Liver (tissue), 3 donors: ENCODE data around the gene MED26.
"Not testable (repeated sequence)": the region's sequence is repeated elsewhere in the genome, so short reads cannot be mapped to it uniquely, and the experiment has no call there.

ENCODE experiments used
- EGR1 ChIP-seq, 2 donors: IDR thresholded peaks; 2 replicates each; pipeline ENCODE4 v1.6.1; 2016 to 2018; ENCODE audit warnings: antibody characterized with exemption in 2 of 2, low read depth in 2 of 2
- FOXA1 ChIP-seq: IDR thresholded peaks from 2 replicates; pipeline ENCODE4 v1.6.1; 2016; ENCODE audit warnings: antibody characterized with exemption
- JUND ChIP-seq, 2 donors: IDR thresholded peaks; 2 replicates each; pipeline ENCODE4 v1.6.1; 2016; ENCODE audit warnings: antibody characterized with exemption in 2 of 2
- RAD21 ChIP-seq, 2 donors: IDR thresholded peaks; 2 replicates each; pipeline ENCODE4 v1.6.1; 2016; ENCODE audit warnings: antibody characterized with exemption in 2 of 2, mild to moderate bottlenecking in 2 of 2
- RXRA ChIP-seq, 2 donors: IDR thresholded peaks; 2 replicates each; pipeline ENCODE4 v1.6.1; 2017 to 2018; ENCODE audit warnings: antibody characterized with exemption in 2 of 2, mild to moderate bottlenecking in 1 of 2
- SP1 ChIP-seq: IDR thresholded peaks from 2 replicates; pipeline ENCODE4 v1.6.1; 2018; ENCODE audit warnings: antibody characterized with exemption, mild to moderate bottlenecking
- TAF1 ChIP-seq: conservative IDR thresholded peaks from 2 replicates; pipeline ENCODE4 v1.6.1; 2016; ENCODE audit warnings: antibody characterized with exemption, mild to moderate bottlenecking
- YY1 ChIP-seq: IDR thresholded peaks from 2 replicates; pipeline ENCODE4 v1.6.1; 2016; ENCODE audit warnings: antibody characterized with exemption, mild to moderate bottlenecking
- TF ChIP-seq, protein P1 (sequence below): fragments of 150-350 bp; IDR thresholded peaks from 2 replicates; pipeline ENCODE4 v1.5.1; 2017; ENCODE audit warnings: improper control_type of control experiment, low read depth, low read length; ENCODE audit not compliant: missing input control
- TF ChIP-seq, protein P2 (sequence below): IDR thresholded peaks from 2 replicates; pipeline ENCODE4 v1.6.1; 2016; ENCODE audit warnings: antibody characterized with exemption, mild to moderate bottlenecking
- TF ChIP-seq, protein P3 (sequence below): IDR thresholded peaks from 2 replicates; pipeline ENCODE4 v1.6.1; 2016; ENCODE audit warnings: antibody characterized with exemption
- TF ChIP-seq, protein P4 (sequence below): IDR thresholded peaks from 2 replicates; pipeline ENCODE4 v1.6.1; 2016; ENCODE audit warnings: antibody characterized with exemption
- TF ChIP-seq, protein P5 (sequence below): IDR thresholded peaks from 2 replicates; pipeline ENCODE4 v1.6.1; 2016; ENCODE audit warnings: antibody characterized with exemption
- donor health status: healthy.
- donor health status: healthy.

DNA sequence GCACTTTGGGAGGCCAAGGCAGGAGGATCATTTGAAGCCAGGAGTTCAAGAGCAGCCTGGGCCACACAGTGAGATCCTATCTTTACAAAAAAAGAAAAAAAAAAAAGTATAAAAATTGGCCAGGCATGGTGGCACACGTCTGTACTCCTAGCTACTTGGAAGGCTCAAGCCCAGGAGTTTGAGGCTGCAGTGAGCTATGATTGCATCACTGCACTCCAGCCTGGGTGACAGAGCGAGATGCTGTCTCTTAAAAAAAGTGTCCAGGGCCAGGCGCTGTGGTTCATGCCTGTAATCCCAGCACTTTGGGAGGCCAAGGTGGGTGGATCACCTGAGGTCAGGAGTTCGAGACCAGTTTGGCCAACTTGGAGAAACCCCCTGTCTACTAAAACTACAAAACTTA is 45.8 kb upstream of the MED26 start:
- TF ChIP-seq, protein P1, sequence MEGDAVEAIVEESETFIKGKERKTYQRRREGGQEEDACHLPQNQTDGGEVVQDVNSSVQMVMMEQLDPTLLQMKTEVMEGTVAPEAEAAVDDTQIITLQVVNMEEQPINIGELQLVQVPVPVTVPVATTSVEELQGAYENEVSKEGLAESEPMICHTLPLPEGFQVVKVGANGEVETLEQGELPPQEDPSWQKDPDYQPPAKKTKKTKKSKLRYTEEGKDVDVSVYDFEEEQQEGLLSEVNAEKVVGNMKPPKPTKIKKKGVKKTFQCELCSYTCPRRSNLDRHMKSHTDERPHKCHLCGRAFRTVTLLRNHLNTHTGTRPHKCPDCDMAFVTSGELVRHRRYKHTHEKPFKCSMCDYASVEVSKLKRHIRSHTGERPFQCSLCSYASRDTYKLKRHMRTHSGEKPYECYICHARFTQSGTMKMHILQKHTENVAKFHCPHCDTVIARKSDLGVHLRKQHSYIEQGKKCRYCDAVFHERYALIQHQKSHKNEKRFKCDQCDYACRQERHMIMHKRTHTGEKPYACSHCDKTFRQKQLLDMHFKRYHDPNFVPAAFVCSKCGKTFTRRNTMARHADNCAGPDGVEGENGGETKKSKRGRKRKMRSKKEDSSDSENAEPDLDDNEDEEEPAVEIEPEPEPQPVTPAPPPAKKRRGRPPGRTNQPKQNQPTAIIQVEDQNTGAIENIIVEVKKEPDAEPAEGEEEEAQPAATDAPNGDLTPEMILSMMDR: not testable (repeated sequence)
- TF ChIP-seq, protein P2, sequence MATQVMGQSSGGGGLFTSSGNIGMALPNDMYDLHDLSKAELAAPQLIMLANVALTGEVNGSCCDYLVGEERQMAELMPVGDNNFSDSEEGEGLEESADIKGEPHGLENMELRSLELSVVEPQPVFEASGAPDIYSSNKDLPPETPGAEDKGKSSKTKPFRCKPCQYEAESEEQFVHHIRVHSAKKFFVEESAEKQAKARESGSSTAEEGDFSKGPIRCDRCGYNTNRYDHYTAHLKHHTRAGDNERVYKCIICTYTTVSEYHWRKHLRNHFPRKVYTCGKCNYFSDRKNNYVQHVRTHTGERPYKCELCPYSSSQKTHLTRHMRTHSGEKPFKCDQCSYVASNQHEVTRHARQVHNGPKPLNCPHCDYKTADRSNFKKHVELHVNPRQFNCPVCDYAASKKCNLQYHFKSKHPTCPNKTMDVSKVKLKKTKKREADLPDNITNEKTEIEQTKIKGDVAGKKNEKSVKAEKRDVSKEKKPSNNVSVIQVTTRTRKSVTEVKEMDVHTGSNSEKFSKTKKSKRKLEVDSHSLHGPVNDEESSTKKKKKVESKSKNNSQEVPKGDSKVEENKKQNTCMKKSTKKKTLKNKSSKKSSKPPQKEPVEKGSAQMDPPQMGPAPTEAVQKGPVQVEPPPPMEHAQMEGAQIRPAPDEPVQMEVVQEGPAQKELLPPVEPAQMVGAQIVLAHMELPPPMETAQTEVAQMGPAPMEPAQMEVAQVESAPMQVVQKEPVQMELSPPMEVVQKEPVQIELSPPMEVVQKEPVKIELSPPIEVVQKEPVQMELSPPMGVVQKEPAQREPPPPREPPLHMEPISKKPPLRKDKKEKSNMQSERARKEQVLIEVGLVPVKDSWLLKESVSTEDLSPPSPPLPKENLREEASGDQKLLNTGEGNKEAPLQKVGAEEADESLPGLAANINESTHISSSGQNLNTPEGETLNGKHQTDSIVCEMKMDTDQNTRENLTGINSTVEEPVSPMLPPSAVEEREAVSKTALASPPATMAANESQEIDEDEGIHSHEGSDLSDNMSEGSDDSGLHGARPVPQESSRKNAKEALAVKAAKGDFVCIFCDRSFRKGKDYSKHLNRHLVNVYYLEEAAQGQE: not testable (repeated sequence)
- not testable (repeated sequence) for TF ChIP-seq YY1; JUND (IDR thresholded peaks at IDR 0.05); SP1; TAF1; FOXA1; RXRA (IDR thresholded peaks at IDR 0.05); RAD21 (IDR thresholded peaks at IDR 0.05); EGR1 (IDR thresholded peaks at IDR 0.05; ENCODE audit: low read depth in 2 of 2)
- TF ChIP-seq, protein P3, sequence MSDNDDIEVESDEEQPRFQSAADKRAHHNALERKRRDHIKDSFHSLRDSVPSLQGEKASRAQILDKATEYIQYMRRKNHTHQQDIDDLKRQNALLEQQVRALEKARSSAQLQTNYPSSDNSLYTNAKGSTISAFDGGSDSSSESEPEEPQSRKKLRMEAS: not testable (repeated sequence)
- TF ChIP-seq, protein P4, sequence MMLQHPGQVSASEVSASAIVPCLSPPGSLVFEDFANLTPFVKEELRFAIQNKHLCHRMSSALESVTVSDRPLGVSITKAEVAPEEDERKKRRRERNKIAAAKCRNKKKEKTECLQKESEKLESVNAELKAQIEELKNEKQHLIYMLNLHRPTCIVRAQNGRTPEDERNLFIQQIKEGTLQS: not testable (repeated sequence)
- TF ChIP-seq, protein P5, sequence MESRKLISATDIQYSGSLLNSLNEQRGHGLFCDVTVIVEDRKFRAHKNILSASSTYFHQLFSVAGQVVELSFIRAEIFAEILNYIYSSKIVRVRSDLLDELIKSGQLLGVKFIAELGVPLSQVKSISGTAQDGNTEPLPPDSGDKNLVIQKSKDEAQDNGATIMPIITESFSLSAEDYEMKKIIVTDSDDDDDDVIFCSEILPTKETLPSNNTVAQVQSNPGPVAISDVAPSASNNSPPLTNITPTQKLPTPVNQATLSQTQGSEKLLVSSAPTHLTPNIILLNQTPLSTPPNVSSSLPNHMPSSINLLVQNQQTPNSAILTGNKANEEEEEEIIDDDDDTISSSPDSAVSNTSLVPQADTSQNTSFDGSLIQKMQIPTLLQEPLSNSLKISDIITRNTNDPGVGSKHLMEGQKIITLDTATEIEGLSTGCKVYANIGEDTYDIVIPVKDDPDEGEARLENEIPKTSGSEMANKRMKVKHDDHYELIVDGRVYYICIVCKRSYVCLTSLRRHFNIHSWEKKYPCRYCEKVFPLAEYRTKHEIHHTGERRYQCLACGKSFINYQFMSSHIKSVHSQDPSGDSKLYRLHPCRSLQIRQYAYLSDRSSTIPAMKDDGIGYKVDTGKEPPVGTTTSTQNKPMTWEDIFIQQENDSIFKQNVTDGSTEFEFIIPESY: not testable (repeated sequence)
